Mesenchymal stem cell (in vitro differentiated cells and primary cell): ENCODE data around the gene NT5C3A.

Experiments
- DNase-seq: peaks from one replicate; pipeline ENCODE4 v3.0.0-alpha.2; 2013
- H2AFZ ChIP-seq: one replicate; pipeline ENCODE4 v1.6.1; 2013; ENCODE audit warnings: low read depth, mild to moderate bottlenecking, control low read depth, inconsistent platforms, low read length, moderate library complexity
- H2AK5ac ChIP-seq: 2 replicates; pipeline ENCODE4 v1.6.1; 2013; ENCODE audit warnings: low read length, moderate library complexity, mild to moderate bottlenecking, inconsistent platforms; ENCODE audit not compliant: severe bottlenecking
- H2BK120ac ChIP-seq: one replicate; pipeline ENCODE4 v1.6.1; 2013; ENCODE audit warnings: low read depth, mild to moderate bottlenecking, inconsistent platforms, low read length, moderate library complexity
- H2BK12ac ChIP-seq, 2 experiments: one replicate each; pipeline ENCODE4 v1.6.1; 2013; ENCODE audit warnings: inconsistent platforms in 2 of 2, low read length in 2 of 2, mild to moderate bottlenecking in 2 of 2, moderate library complexity in 2 of 2, control low read depth in 1 of 2
- H2BK15ac ChIP-seq: one replicate; pipeline ENCODE4 v1.6.1; 2013; ENCODE audit warnings: mild to moderate bottlenecking, low read depth, inconsistent platforms; ENCODE audit not compliant: poor library complexity, severe bottlenecking
- H2BK5ac ChIP-seq: 2 replicates; pipeline ENCODE4 v1.6.1; 2013; ENCODE audit warnings: low read depth, mild to moderate bottlenecking, low read length, control low read depth, inconsistent platforms; ENCODE audit not compliant: poor library complexity, severe bottlenecking
- H3K14ac ChIP-seq, 2 experiments: one replicate each; pipeline ENCODE4 v1.6.1; 2013; ENCODE audit warnings: inconsistent platforms in 2 of 2, low read length in 2 of 2, control low read depth in 1 of 2, mild to moderate bottlenecking in 1 of 2, moderate library complexity in 1 of 2
- H3K18ac ChIP-seq, 2 experiments: one replicate each; pipeline ENCODE4 v1.6.1; 2013; ENCODE audit warnings: inconsistent platforms in 2 of 2, low read length in 2 of 2, control low read depth in 1 of 2, low read depth in 1 of 2, mild to moderate bottlenecking in 1 of 2
- H3K23ac ChIP-seq, 2 experiments: one replicate each; pipeline ENCODE4 v1.6.1; 2013; ENCODE audit warnings: inconsistent platforms in 2 of 2, low read length in 2 of 2, mild to moderate bottlenecking in 2 of 2, moderate library complexity in 2 of 2, control low read depth in 1 of 2
- H3K27ac ChIP-seq: 2 replicates; pipeline ENCODE4 v1.5.1; 2013; ENCODE audit warnings: mild to moderate bottlenecking, moderate library complexity, low read length, control low read depth, inconsistent platforms; ENCODE audit not compliant: poor library complexity, severe bottlenecking
- H3K27me3 ChIP-seq, 2 experiments: 2 replicates each; pipeline versions ENCODE4 v1.6.1 to v1.7.0; 2013; ENCODE audit warnings: low read length in 2 of 2, mild to moderate bottlenecking in 2 of 2, moderate library complexity in 2 of 2, control low read depth in 1 of 2, inconsistent platforms in 1 of 2; ENCODE audit not compliant: control insufficient read depth in 1 of 2, insufficient read depth in 1 of 2
- H3K36me3 ChIP-seq, 2 experiments: 2 replicates each; pipeline versions ENCODE4 v1.6.1 to v1.7.0; 2013; ENCODE audit warnings: low read length in 2 of 2, control low read depth in 1 of 2, inconsistent platforms in 1 of 2, low read depth in 1 of 2, mild to moderate bottlenecking in 1 of 2; ENCODE audit not compliant: insufficient read depth in 2 of 2, control insufficient read depth in 1 of 2
- H3K4ac ChIP-seq, 2 experiments: one replicate each; pipeline ENCODE4 v1.6.1; 2013; ENCODE audit warnings: inconsistent platforms in 2 of 2, low read length in 2 of 2, mild to moderate bottlenecking in 2 of 2, moderate library complexity in 2 of 2, control low read depth in 1 of 2, low read depth in 1 of 2
- H3K4me1 ChIP-seq: 2 replicates; pipeline ENCODE4 v1.6.1; 2013; ENCODE audit warnings: low read depth, low read length, control low read depth; ENCODE audit not compliant: control insufficient read depth, insufficient read depth
- H3K4me2 ChIP-seq: 2 replicates; pipeline ENCODE4 v1.6.1; 2013; ENCODE audit warnings: low read length, mild to moderate bottlenecking, inconsistent platforms; ENCODE audit not compliant: poor library complexity, severe bottlenecking
- H3K4me3 ChIP-seq, 2 experiments: 2 replicates each; pipeline versions ENCODE4 v1.5.1 to v1.7.0; 2013; ENCODE audit warnings: low read length in 2 of 2, mild to moderate bottlenecking in 2 of 2, control low read depth in 1 of 2, low read depth in 1 of 2; ENCODE audit not compliant: insufficient read depth in 1 of 2
- H3K79me1 ChIP-seq: replicated peaks from 2 replicates; pipeline ENCODE4 v1.6.1; 2013; ENCODE audit warnings: mild to moderate bottlenecking, control low read depth, low read length, inconsistent platforms; ENCODE audit not compliant: poor library complexity, severe bottlenecking
- H3K9ac ChIP-seq: 2 replicates; pipeline ENCODE4 v1.7.0; 2013; ENCODE audit warnings: mild to moderate bottlenecking, low read length, moderate library complexity
- H3K9me3 ChIP-seq: 2 replicates; pipeline ENCODE4 v1.7.0; 2013; ENCODE audit warnings: mild to moderate bottlenecking, low read length; ENCODE audit not compliant: control insufficient read depth
- H4K8ac ChIP-seq: one replicate; pipeline ENCODE4 v1.6.1; 2013; ENCODE audit warnings: inconsistent platforms, mild to moderate bottlenecking, low read length, moderate library complexity
- H4K91ac ChIP-seq: one replicate; pipeline ENCODE4 v1.6.1; 2013; ENCODE audit warnings: mild to moderate bottlenecking, low read length, inconsistent platforms
- WGBS: methylation state at CpG from one replicate; pipeline ENCODE4 v1.1.7; 2013; ENCODE audit warnings: mixed read lengths; 5-methylcytosine and 5-hydroxymethylcytosine counted together

NT5C3A gene

GRCh38 chr7:33039903-33040292 lies 22.7 kb downstream of the NT5C3A start:
- no peak overlapping the region for H2BK5ac ChIP-seq
- peaks cover 4% of the 10 kb centered on the region for H3K4me1 ChIP-seq
- DNase-seq: no peak
- H2AFZ ChIP-seq: no peak overlapping the region
- no peak overlapping the region for H2BK120ac ChIP-seq
- H3K4me3 ChIP-seq: peak overlapping the region in 1 of 2 experiments; percentile 78
- no peak overlapping the region for H4K91ac ChIP-seq
- H2AK5ac ChIP-seq: no peak overlapping the region
- no peak overlapping the region for H2BK15ac ChIP-seq
- no peak overlapping the region for H4K8ac ChIP-seq
- H3K18ac ChIP-seq: no peak overlapping the region
- H3K36me3 ChIP-seq: no peaks in the 10 kb centered on the region
- H3K9ac ChIP-seq: peak overlapping the region; percentile 90
- no peak overlapping the region for H3K27ac ChIP-seq
- no peaks in the 10 kb centered on the region for H3K27me3 ChIP-seq
- no peaks in the 10 kb centered on the region for H3K9me3 ChIP-seq
- peak overlapping the region; percentile 28 for H3K4me2 ChIP-seq
- H3K14ac ChIP-seq: no peak overlapping the region
- no peak overlapping the region for H3K4ac ChIP-seq
- H3K79me1 ChIP-seq: peaks cover 5% of the 10 kb centered on the region
- no peak overlapping the region for H2BK12ac ChIP-seq
- 100% methylated on average over 1 of the region's 1 CpG for WGBS
- no peak overlapping the region for H3K23ac ChIP-seq

GRCh38 chr7:33039257-33039902 lies 23.2 kb downstream of the NT5C3A start:
- no peak overlapping the region for H3K14ac ChIP-seq
- no peak overlapping the region for H2AK5ac ChIP-seq
- no peak overlapping the region for H3K4me2 ChIP-seq
- no peak overlapping the region for H4K8ac ChIP-seq
- no peak overlapping the region for H2BK15ac ChIP-seq
- peaks cover 5% of the 10 kb centered on the region for H3K79me1 ChIP-seq
- H3K36me3 ChIP-seq: no peaks in the 10 kb centered on the region
- H2BK120ac ChIP-seq: no peak overlapping the region
- peak; percentile 59 for DNase-seq
- no peak overlapping the region for H3K4ac ChIP-seq
- H3K4me1 ChIP-seq: peaks cover 4% of the 10 kb centered on the region
- peak overlapping the region in 1 of 2 experiments; percentile 78 for H3K4me3 ChIP-seq
- H2AFZ ChIP-seq: no peak overlapping the region
- H3K27ac ChIP-seq: no peak overlapping the region
- H2BK5ac ChIP-seq: no peak overlapping the region
- peak overlapping the region; percentile 90 for H3K9ac ChIP-seq
- H3K23ac ChIP-seq: no peak overlapping the region
- H3K9me3 ChIP-seq: no peaks in the 10 kb centered on the region
- no peak overlapping the region for H3K18ac ChIP-seq
- no peaks in the 10 kb centered on the region for H3K27me3 ChIP-seq
- H2BK12ac ChIP-seq: no peak overlapping the region
- no CpG with 5 or more reads among the region's 5 CpGs for WGBS
- no peak overlapping the region for H4K91ac ChIP-seq

GRCh38 chr7:33038639-33039038 lies 23.9 kb downstream of the NT5C3A start:
- Histone ChIP-seq H3K4me1 (peaks cover 4% of the 10 kb centered on the region), H3K9ac (peak overlapping the region; percentile 90), H3K4ac (no peak overlapping the region), H4K91ac (no peak overlapping the region), H3K27me3 (no peaks in the 10 kb centered on the region), H2BK15ac (no peak overlapping the region), H3K27ac (no peak overlapping the region), H2BK12ac (no peak overlapping the region), H2BK120ac (no peak overlapping the region), H3K9me3 (no peaks in the 10 kb centered on the region), H2AFZ (no peak overlapping the region), H3K4me2 (no peak overlapping the region), H4K8ac (no peak overlapping the region), H2AK5ac (no peak overlapping the region), H3K18ac (no peak overlapping the region), H3K79me1 (peaks cover 5% of the 10 kb centered on the region), H2BK5ac (no peak overlapping the region), H3K36me3 (no peaks in the 10 kb centered on the region), H3K4me3 (peak overlapping the region in 1 of 2 experiments; percentile 78), H3K14ac (no peak overlapping the region), H3K23ac (no peak overlapping the region)
- DNase-seq: no peak
- WGBS: 100% methylated on average over 2 of the region's 2 CpGs

GRCh38 chr7:33035776-33036175 lies 26.8 kb downstream of the NT5C3A start:
- Histone ChIP-seq H2BK12ac (no peak overlapping the region), H3K4me2 (no peak overlapping the region), H2AK5ac (no peak overlapping the region), H3K36me3 (peaks cover 0 to 3% of the 10 kb centered on the region in 2 experiments), H3K79me1 (peaks cover 12% of the 10 kb centered on the region), H3K27ac (no peak overlapping the region), H3K9me3 (no peaks in the 10 kb centered on the region), H3K23ac (no peak overlapping the region), H2BK120ac (no peak overlapping the region), H3K9ac (no peak overlapping the region), H3K27me3 (no peaks in the 10 kb centered on the region), H4K8ac (no peak overlapping the region), H3K14ac (no peak overlapping the region), H3K4me1 (peaks cover 3% of the 10 kb centered on the region), H4K91ac (no peak overlapping the region), H3K18ac (no peak overlapping the region), H3K4ac (no peak overlapping the region), H2BK15ac (no peak overlapping the region), H2BK5ac (no peak overlapping the region), H3K4me3 (no peak overlapping the region), H2AFZ (no peak overlapping the region)
- WGBS: 80% methylated on average over 1 of the region's 2 CpGs
- peak; percentile 30 for DNase-seq
